GM19372 (cell line): ENCODE results near the gene NRG3.

Experiments
- ATAC-seq: cut with Tn5 transposase; IDR thresholded peaks from one replicate; pipeline ENCODE4 v1.9.1; 2021; ENCODE audit warnings: mild to moderate bottlenecking, low read depth, moderate library complexity; ENCODE audit not compliant: unreplicated experiment

Gene NRG3

DNA sequence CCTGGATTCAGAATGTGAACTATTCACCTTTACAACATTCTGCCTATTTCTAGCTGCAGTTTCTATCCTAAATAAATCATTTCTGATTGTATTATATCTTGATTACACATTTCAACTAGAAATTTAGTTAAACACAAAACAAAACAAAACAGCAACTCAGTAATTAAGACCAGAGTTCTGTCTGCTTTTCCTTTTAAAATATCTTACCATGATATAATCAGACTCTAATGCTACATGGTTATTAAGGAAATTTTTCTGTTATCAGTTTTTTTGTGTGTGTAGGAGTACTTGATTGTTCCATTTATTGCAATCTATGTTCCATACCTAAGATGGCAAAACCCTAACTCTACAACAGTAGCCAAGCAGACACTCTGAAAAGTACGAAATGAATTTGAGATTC, 663.3 kb downstream of the NRG3 start:
- ATAC-seq = no peak

DNA sequence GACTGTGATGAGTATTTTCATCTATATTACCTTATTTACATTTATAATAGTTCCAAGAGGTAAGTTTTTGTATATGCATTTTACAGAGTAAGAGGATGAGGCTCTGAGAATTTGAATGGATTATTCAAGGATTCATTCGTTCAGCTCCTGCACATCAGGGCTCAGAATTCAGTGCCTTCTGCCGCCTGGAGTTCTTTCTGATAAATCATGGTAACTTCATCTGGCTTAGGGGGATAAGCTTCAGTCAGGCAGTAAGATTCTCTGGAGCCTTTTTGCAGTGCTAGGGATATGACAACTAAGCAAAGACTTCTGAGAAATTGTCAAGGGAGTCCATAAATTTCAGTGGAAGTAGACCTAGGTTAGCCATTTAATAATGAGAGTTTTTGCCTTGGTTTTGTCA, 668.6 kb downstream of the NRG3 start:
- ATAC-seq = no peak

DNA sequence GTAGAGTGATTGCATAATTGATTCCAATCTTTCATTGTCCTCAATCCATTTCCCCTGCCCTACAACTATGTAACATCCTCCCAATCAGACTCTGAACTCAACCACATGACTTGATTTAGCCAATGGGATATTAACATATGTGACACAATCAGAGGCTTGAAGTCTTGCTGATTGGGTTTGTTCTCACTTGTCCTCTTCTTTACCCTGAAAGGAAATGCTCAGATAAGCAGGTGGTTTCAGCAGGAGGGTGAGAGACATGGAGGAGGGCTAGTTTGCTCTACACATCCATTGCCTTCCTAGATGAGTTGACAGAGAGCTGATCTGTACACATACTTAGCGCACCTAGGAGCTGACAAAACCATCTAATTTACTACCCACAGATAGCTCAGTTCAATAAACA, 669.4 kb downstream of the NRG3 start:
- ATAC-seq = no peak

DNA sequence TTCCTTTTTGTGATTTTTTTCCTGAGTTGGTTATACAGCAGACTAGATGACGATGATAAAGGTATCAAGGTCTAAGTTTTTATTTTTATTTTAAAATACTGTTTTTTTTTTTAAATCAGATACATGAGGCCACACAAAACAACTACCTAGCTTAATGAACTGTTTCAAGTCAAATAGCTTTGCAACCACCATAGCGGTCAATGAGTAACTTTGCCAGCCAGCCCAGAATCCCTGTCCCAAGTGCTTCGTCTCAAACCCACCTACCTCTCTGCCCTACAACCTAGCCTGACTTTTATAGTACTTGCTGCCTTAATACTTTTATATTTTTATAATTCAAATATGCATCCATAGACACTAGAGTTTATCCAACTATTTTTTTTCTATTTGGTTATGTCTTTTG, 676.5 kb downstream of the NRG3 start:
- no peak for ATAC-seq

DNA sequence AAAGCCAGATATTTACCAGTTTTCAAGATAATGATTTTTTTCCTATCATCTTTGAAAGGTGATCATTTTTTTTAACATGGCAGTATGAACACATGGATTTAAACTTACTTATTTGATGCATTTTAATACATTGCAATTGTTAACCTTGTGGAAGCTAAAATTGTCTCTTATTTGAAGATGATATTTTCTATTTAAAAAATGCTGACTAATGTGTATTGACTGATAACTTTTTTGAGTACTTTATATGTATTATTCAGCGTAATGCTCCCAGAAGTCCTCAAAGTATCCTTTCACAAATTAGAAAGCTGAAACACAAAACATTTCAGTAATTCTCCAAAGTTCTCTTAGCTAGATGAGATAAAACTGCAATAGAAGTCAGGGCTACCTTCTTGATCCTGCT, 677.3 kb downstream of the NRG3 start:
- no peak for ATAC-seq

DNA sequence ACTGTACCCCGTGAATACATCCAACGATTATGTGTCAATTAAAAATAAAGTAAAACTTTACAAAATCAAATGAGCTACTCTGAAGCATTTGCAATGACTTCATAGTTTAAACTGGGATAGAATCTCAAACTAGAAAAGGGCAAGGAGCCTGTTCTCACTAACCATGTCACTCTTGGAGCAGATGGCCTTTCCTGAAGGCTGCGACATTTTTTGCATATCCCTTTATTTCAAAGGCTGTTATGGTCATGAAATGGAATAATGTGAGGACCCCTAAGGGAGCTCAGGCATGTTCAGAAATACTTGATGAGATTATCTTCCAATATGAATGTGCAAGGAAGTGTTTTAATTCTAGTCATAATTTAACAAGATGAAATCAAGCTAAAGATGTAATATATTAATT, 679.4 kb downstream of the NRG3 start:
- no peak for ATAC-seq

DNA sequence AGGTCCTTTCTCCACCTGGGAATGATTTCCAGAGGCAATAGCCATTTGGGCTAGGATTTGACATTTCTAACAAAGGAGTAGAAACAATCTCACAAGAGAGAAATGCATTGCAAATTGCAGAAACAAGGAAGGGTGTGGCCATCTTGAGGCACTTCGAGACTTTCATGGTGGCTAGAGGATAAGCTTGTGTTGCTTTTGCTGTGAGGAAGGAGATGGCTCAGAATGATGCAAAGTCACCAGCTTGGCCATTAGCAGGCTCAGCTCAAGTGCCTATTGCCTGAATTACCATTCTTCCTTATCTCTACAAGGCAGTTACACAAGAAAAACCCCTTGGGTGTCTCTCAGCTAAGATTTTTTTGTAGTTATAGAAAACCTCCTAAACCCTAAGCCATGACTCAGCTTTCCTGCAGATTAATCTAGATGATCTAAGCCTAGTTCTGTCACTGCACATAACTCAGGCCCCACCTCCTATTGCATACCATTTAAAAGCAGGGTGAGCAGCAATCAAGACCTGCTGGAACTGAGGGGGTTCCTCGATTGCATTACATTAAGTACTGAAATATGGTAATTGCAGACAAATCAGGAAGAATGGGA, 683.1 kb downstream of the NRG3 start:
- no peak for ATAC-seq

DNA sequence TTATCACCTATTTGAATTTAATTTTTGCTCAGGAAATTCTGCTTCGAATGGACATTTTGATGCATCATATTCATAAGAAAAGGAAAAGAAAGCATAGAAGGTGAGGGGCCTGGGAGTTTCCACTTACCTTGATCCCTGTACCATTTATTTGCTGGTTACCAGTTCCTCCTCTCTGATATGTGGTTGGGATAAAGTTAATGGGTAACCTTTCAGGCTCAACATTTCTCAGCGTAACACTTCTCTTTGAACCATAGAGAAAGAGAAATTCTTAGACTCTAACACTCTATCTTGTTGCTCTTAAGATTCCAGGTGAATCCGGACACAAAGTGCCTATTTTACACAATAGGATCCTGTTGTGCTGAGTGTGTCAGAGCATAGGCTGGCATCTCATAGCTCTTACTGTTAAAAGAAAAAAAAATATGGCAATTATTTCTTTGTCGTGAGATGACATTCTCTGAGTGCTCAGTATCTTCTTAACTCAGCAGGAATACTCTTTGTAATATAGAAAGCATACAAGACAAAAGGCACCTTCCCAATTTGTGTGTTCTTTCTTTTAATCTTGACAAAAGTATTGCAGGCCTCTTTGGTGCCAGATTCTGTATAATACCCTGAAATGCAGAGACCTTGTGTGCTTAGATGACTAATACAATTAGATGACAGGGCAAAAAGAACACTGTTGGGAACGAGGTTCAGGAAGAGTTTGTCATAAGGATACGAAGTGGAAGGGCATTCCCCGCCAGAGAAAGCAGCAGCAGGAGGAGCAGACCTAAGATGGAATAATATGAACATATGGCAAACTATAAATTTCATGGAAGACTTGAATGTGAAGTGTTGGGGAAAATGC, 689.6 kb downstream of the NRG3 start:
- ATAC-seq = no peak

DNA sequence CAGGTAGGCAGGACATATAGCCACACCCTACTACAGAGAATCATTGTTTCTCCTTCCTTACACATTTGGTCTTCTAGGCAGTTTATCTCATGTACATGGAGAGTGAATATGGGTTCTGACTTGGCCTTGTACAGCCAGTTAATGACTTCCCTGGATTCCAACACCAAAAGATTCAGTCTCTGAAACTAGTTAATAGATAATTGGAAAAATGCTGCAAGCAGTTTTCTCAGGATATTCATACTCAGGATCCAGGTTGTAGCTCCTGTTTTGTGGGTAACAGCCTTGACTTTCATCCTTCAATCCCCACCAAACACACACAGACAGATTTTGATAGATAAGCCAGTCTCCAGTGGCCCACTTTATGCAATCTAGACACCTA, 690.2 kb downstream of the NRG3 start:
- ATAC-seq = no peak

DNA sequence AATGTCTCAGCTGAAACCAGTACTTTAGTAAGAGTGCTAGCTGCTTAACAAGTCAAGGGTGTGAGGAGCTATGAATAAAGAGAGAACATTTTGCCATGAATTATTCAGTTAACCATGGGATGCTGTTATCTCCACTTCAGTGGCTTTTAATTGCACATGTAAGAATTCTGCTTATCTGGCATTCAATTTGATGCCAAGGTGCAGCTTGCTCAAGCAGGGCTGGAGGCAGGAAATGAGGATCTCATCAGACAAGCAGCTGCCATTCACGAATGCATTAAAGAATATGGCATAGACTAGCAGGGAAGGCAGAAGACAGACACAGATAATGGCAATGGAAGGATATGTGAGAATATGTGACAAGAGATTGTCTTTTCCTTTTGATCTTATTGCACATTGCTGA, 697.8 kb downstream of the NRG3 start:
- no peak for ATAC-seq

DNA sequence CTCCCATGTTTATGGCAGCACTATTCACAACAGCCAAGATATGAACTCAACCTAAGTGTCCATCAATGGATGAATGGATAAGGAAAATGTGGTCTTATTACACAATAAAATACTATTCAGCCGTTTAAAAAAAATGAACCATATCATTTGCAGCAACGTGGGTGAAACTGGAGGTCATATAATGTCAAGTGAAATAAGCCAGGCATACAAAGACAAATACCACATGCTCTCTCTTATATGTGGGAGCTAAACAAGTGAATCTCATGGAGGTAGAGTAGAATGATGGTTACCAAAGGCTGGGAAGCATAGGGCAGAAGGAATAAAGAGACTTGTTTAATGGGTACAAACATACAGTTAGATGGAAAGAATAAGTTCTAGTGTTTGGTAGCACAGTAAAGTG, 699.1 kb downstream of the NRG3 start:
- ATAC-seq = no peak

DNA sequence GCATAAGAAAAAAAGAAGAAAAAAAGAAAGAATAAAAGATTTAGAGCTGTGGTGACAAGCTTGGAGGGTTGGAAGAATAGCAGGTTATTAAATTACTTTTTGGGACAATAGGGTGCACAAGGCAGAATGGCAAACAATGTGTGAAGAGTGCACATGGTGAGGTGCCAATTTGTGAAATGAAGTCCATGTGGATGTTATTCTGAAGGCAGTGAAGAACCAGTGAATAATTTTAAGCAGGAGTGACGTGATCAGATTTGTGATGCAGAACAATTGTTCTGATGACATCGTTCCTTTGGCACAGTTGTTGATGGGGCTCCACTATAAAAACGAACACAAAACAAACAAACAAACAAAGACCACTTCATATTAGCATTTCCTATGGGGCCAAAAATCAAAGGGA, 700.3 kb downstream of the NRG3 start:
- no peak for ATAC-seq

DNA sequence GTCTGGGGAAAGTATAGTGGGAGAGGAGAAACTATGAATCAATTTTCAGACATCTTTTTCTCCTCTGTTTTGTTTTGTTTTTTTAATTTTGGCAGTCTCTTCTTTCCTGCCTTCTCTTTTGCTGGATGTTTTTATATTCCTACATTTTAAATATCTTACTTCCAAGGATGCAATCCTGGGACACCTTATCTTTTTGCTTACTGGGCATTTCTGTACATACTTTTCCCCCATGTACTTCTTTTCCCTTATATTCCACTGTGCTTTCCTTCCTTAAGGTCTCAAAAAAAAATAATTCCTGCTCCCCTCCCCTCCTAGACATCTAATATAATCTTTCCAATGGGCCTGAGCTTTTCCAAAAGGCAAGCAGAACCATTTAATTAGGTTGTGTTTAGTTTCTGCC, 701.1 kb downstream of the NRG3 start:
- ATAC-seq = no peak

DNA sequence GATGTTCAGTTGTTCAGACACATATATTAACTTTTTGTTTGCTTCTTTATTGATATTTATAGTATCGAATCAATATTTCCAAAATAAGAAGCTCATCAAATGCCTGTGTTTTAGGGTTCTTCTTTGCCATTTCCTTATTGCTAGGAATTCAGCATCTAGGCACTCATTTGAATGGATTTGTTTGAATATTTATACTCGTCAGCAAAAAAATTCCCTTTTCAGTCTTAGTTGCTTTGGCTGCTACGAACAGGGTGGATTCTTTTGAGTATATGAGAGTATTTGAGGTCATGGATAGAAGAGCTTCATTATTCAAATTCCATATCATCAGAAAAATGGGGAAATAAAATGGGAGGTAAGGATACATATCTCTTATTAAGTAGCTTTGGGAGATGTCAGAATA, 706.9 kb downstream of the NRG3 start:
- no peak for ATAC-seq

DNA sequence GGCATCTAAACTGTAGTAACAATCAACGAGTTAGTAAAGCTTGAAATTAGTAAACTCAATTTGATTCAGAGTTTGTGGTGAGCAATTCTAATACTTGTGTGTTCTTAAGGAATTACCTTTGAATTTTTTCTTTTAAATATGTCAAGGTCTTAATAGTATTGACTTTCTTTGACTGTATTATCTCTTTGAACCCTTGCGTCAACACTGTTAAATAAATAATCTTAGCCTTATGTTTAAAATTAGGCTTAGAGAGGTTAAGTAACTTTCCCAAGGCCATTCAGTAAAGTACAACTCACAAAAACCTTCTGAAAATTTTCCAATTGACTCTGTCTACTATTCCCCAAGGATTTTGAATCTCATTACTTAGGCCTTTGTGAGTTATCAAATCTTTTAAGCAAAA, 716.4 kb downstream of the NRG3 start:
- no peak for ATAC-seq

DNA sequence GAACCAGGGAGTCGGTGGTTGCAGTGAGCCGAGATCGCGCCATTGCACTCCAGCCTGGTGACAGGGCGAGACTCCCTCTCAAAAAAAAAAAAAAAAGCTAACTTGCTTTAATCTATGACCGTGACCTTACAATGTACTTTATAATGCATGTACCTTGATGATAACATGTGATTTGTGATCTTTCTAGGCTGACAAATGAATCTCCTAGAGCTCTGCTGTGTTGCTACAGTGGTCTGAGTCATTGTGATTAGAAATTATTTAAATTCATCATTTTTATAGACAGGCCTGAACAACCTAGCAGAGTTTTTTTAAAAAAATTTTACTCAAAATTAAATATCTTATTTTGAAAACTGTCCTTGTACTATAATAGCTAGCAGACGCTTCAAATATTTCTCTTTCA, 722.8 kb downstream of the NRG3 start:
- ATAC-seq = no peak

DNA sequence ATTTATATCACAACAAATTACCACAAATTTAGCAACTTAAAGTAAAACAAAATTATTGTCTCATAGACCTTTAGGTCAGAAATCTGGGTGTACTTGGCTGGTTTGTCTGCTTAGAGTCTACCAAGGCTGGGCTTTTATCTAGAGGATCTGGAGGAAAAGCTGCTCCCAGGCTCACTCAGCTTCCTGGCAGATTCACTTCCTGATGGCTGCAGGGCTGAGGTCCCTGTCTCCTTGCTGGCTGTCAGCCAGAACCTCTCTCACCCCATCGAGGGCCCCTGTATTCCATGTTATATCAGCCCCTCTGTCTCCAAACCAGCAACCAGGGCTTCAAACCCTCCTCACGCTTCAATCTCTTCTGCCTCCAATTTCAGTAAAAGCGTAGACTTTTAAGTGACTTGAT, 734.9 kb downstream of the NRG3 start:
- no peak for ATAC-seq

DNA sequence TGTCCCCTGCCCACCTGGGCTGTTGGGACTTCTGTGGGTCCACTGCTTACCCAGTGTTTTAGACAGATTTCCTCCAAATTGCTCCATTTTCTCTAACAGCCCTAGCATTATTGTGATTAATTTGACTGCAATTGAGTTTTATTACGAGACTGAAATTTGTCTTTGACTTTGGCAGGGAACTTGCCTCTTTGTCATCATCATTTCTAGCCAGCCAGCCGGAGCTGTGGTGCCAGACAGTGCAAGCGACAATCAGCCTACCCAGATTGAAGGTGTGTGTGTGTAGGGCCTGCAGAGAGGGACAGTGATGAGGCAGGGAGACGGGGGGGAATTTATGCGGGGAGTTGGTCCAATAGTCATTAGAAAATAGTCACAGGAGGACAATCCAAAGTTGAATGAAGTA, 743.0 kb downstream of the NRG3 start:
- no peak for ATAC-seq

DNA sequence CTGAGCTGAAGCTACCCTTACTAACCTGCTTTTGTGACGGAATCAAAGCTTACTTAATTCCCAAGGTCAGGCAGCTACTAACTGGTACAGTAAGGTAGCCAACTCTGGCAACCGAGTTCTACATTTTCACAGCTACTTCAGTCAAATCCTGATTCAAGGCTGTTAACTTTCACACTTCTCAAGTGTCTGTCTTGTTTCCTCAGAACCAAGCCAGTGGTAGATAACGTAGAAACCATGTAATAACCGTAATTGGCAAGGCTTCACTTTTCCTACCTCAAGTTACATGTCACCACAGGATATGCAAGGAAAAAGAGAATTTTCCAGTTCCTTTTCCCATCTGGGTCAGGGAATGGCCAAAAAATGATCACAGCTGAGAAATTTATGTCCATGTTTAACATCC, 746.7 kb downstream of the NRG3 start:
- ATAC-seq = no peak

DNA sequence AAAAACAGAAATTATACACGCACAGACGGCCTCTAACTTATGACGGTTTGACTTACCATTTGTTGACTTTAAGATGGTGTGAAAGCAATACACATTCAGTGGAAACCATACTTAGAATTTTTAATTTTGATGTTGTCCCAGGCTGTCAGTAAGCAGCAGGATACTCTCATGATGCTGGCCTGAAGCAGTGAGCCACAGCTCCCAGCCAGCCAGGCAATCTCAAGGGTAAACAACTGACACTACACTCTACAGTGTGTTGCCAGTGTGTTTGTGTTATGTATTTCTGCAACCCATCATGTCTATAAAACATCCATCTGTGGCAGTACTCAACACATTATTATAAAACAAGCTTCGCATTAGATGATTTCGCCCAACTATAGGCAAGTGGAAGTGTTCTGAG, 747.5 kb downstream of the NRG3 start:
- ATAC-seq = no peak

DNA sequence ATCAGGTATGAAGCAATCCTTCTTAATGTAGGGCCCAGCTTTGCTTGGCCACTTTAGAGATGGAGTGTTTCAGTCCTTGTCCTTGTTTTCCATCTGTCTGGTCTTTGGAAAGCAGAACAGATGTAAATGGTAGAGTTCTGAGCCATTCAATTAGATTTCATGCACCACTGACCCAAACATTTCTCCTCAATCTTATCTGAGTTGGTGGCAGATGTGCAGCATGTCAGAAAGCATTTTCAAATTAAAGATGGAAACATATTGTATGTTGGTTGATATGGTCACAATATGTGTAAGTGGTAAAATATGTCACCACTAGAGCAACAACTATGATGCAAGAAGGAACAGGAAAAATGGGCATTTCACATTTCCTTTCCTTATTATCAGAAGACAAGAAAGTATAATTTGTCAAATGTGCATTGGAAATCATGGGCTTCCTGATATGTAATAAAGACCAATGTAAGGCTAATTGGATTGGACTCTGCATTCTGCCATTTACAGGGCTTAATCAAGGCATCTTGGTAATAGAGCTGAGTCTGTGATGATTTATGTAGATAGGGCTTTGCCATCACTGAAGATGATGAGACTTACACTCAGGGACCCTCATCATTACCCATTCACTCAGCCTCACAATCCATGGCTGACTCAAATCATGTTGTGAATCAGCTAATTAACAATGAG, 750.7 kb downstream of the NRG3 start:
- no peak for ATAC-seq

DNA sequence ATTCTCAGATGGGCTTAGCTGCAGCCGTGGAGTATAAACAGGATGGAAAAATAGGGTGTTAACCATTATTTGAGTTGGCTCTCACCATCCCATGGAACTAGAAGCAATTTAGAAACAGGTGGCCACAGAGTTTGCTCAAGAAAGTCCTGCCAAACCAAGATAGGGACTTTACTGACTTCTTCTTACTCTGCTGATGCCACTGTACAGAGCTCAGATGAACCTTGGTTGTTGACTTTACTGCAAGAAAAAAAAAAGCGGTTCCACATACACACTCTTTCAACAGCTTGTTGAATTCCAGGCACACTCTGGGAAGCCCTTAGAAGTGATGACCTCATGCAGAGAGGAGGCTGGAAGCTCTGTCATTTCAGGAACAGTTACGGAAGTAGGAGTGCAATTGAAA, 753.4 kb downstream of the NRG3 start:
- no peak for ATAC-seq
